Thyroid gland (tissue), 4 donors: Measurements from ENCODE around the gene NUP98.

Experiments
- CTCF ChIP-seq, 6 experiments: fragments of 200-600 bp in 3 of 6; fragments of 450-650 bp in 3 of 6; sonication (generic) in 3 of 6; IDR thresholded peaks; one replicate each; pipeline ENCODE4 v1.5.1; 2016 to 2019; ENCODE audit warnings: antibody characterized with exemption in 6 of 6, mild to moderate bottlenecking in 2 of 6, inconsistent platforms in 1 of 6, moderate library complexity in 1 of 6
- POLR2A ChIP-seq, 2 donors: fragments of 450-650 bp; IDR thresholded peaks; one replicate each; pipeline ENCODE4 v1.6.1; 2017; ENCODE audit warnings: antibody characterized with exemption in 2 of 2, mild to moderate bottlenecking in 2 of 2, moderate library complexity in 1 of 2

GRCh38 chr11:3637201-3637600 lies 160.2 kb downstream of the NUP98 start:
- TF ChIP-seq CTCF (IDR thresholded peaks at IDR 0.05) (no peak), POLR2A (IDR thresholded peaks at IDR 0.05) (no peak)
